H1 (cell line): ENCODE measurements around the gene PHRF1. TPM values are rescaled to one million over a fixed set of nuclear protein-coding genes. Genes with fewer than 3 reads are reported as not detected.

Experiments
- CTBP2 ChIP-seq: IDR thresholded peaks from 2 replicates; pipeline ENCODE4 v1.7.0; 2011; ENCODE audit warnings: borderline replicate concordance, mild to moderate bottlenecking, moderate library complexity, mixed read lengths, low read length; ENCODE audit not compliant: insufficient read depth, insufficient read length
- CTCF ChIP-seq, 3 experiments: IDR thresholded peaks; 1 replicate in 2 of 3; 2 replicates in 1 of 3; pipeline versions ENCODE4 v1.5.1 to v1.6.1; 2011; ENCODE audit warnings: low read length in 3 of 3, mild to moderate bottlenecking in 3 of 3, inconsistent platforms in 2 of 3, low read depth in 1 of 3, moderate library complexity in 1 of 3; ENCODE audit not compliant: insufficient read depth in 1 of 3; ENCODE audit errors: control extremely low read depth in 1 of 3
- HDAC2 ChIP-seq, 2 experiments: fragments of 300-600 bp in 1 of 2; sonication (generic) in 1 of 2; IDR thresholded peaks; 2 replicates each; pipeline ENCODE4 v1.6.1; 2011 to 2012; ENCODE audit warnings: low read depth in 2 of 2, low read length in 2 of 2, mild to moderate bottlenecking in 2 of 2, moderate library complexity in 2 of 2, borderline replicate concordance in 1 of 2, inconsistent platforms in 1 of 2
- MAX ChIP-seq: IDR thresholded peaks from 2 replicates; pipeline ENCODE4 v1.6.1; 2012; ENCODE audit warnings: inconsistent platforms
- NANOG ChIP-seq: IDR thresholded peaks from 2 replicates; pipeline ENCODE4 v1.6.1; 2011; ENCODE audit warnings: low read length, low read depth, mild to moderate bottlenecking, inconsistent platforms; ENCODE audit not compliant: insufficient read depth, poor library complexity, severe bottlenecking
- RNF2 ChIP-seq: fragments of 200-900, 300-1000 bp; sonication (generic); IDR thresholded peaks from 2 replicates; pipeline ENCODE4 v1.7.1; 2016; ENCODE audit warnings: borderline replicate concordance, low read depth, mild to moderate bottlenecking, antibody characterized with exemption, low read length; ENCODE audit not compliant: poor library complexity, severe bottlenecking; ENCODE audit errors: missing control alignments
- RXRA ChIP-seq: IDR thresholded peaks from 2 replicates; pipeline ENCODE4 v1.6.1; 2011; ENCODE audit warnings: low read depth, mild to moderate bottlenecking, low read length, moderate library complexity; ENCODE audit not compliant: insufficient read depth
- polyA plus RNA-seq, 7 experiments: library from polyadenylated mRNA; depleted of rRNA in 3 of 7; stranded (reverse) in 5 of 7; unstranded in 2 of 7; fragments of >200 nt in 5 of 7; fragments of 200-250 nt in 2 of 7; gene quantifications; 1 replicate in 5 of 7; 2 replicates in 1 of 7; 4 replicates in 1 of 7; pipeline versions ENCODE4 v1.2.1 to v1.2.3, GENCODE V29; 2011 to 2013; ENCODE audit warnings: missing spikeins in 2 of 7, mixed read lengths in 2 of 7
- total RNA-seq: library from RNA; stranded (reverse); fragmentation: NEBNext Ultra II Directional; extraction: Animal tissue kit (Norgen Biotek cat#: 25700); gene quantifications from 2 replicates; pipeline ENCODE4 v1.2.1, GENCODE V29; 2021

Gene PHRF1
- total and polyA plus RNA-seq, 2 of the 8 experiments (the other 6 are each of a cell fraction or from before 2014, with no cell fraction given), result 13.4 to 37.3 TPM

GRCh38 chr11:624705-625635, 48.7 kb downstream of the PHRF1 start, which contains the start of gene CDHR5 (continued):
- no peak for TF ChIP-seq NANOG
- TF ChIP-seq RNF2, result no peak
- TF ChIP-seq CTBP2, result no peak
- no peak for TF ChIP-seq CTCF (IDR thresholded peaks at IDR 0.05; ENCODE audit: control extremely low read depth in 1 of 3, insufficient read depth in 1 of 3, low read depth in 1 of 3, low read length in 3 of 3)
- TF ChIP-seq MAX, result no peak
- no peak for TF ChIP-seq RXRA
- no peak for TF ChIP-seq HDAC2 (IDR thresholded peaks at IDR 0.05; ENCODE audit: borderline replicate concordance in 1 of 2, low read depth in 2 of 2, low read length in 2 of 2)
